ENCODE data around the gene SNED1. TPM values are rescaled to one million over a fixed set of nuclear protein-coding genes. Genes with fewer than 3 reads are reported as not detected.

SNED1 gene
- total RNA-seq, 1 experiment from 2014 or later: 3.2 TPM

DNA sequence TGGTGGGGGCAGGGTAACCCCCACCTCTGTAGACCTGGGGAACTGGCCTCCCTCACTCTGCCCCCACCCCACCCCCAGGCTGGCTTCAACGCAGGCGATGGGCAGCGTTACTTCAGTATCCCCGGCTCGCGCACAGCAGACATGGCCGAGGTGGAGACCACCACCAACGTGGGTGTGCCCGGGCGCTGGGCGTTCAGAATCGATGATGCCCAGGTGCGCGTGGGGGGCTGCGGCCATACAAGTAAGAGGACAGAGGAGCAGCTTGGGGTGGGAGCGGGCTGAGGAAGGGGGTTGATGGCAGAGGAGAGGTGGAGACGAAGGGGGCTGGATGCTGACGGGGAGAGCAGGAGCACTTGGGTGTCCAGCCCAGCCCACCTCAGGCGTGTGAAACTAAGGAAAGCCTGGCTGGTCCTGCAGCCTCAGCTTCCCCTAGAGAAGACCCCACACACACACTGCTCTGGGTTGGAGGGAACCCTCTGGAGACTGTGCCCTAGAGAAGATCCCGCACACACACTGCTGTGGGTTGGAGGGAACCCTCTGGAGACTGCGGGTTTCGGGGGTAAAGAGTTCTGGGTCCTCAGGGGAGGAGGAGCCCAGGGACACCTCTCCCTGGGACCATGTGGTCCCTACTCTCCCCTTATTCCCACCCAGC, 36.2 kb downstream of the SNED1 start (continued):
- TF ChIP-seq GABPB1 (CRISPR knock-in tag; IDR thresholded peaks at IDR 0.05): no peak
- no peak for TF ChIP-seq JUN (CRISPR knock-in tag; IDR thresholded peaks at IDR 0.05)

DNA sequence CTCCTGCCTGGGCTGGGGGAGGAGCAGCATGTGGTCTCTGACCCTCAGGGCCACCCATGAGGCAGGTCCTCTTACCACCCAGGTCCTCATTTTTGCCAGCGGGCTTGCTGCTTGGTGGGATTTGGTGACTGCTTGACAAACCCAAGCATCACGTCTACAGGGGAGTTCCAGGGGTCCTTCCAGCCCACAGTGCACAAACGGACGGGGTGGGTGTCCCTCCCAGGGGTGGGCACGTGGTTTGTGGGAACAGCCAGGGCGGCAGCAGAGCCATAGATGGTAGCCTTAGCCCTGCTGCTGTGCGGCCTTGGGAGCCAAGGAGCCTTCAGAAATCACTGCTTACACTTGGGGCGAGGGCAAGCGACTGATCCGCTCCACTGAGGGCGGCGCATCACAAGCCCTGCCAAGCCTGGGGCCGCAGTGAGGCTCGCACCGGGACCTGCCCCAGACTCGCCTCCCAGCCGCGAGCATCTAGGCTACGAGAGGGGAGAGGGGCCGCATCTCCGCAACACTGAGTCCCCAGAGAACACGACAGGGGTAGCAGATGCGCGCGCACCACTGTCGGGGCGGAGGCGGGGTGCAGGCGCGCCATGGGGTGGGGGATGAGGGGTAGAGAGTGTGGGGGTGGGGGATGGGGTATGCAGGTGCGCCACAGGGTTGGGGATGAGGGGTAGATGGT, 36.9 kb downstream of the SNED1 start:
- peaks cover 18% of the 10 kb centered on the region for H3K27me3 Mint-ChIP-seq (ENCODE audit: low read depth)
- ATAC-seq (peak; percentile 59), DNase-seq (ENCODE audit: low spot score) (peak; percentile 64)
- peak overlapping the region; percentile 29 for H3K4me3 Mint-ChIP-seq
- ChIA-PET POLR2A (no interaction called here), CTCF (interaction anchor here (1.0 kb wide), 1 partner anchor 52 kb away, joined by 4 read pairs; no protein-coding TSS in a partner anchor)
- H3K4me1 Mint-ChIP-seq: no peaks in the 10 kb centered on the region
- H3K9me3 Mint-ChIP-seq: no peaks in the 10 kb centered on the region
- H3K27ac Mint-ChIP-seq: no peak overlapping the region
- TF ChIP-seq TCF7 (CRISPR knock-in tag; IDR thresholded peaks at IDR 0.05; ENCODE audit: low read depth): no peak
- TF ChIP-seq EMX1 (CRISPR knock-in tag; IDR thresholded peaks at IDR 0.05): no peak
- no peaks in the 10 kb centered on the region for H3K36me3 Mint-ChIP-seq

DNA sequence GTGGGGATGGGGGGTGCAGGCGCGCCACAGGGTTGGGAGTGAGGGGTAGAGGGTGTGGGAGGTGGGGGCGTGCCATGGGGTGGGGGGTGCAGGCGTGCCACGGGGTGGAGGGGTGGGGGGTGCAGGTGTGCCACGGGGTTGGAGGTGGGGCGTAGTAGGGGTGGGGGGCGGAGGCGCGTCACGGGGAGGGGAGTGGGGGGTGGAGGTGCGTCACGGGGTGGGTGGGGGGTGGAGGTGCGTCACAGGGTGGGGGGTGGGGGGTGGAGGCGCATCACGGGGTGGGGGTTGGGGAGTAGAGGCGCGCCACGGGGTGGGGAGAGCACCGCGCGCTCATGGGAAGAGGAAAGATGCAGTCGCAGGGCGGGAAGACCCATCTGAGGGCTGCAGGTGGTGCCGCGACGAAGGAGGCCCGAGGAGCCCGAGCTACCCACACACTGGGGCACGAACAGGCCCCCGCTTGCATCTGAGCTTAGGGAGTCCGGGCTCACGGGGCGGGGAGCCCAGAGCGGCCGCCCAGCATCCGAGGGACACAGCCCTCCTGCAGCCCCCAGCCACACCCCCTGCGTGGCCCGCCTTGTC, 37.5 kb downstream of the SNED1 start:
- Mint-ChIP-seq H3K4me1 (no peaks in the 10 kb centered on the region), H3K27ac (no peak overlapping the region), H3K9me3 (no peaks in the 10 kb centered on the region), H3K4me3 (peak overlapping the region; percentile 53), H3K36me3 (no peaks in the 10 kb centered on the region), H3K27me3 (ENCODE audit: low read depth) (peaks cover 18% of the 10 kb centered on the region)
- no peak for DNase-seq (ENCODE audit: low spot score)
- POLR2A ChIA-PET: no interaction called here
- TF ChIP-seq IRF2 (CRISPR knock-in tag; IDR thresholded peaks at IDR 0.05; ENCODE audit: borderline replicate concordance, low read depth) (no peak), RELA (CRISPR knock-in tag; IDR thresholded peaks at IDR 0.05; ENCODE audit: borderline replicate concordance) (peak; percentile 36; the same call in 1 of the 2 replicates)
- peak; percentile 15; the same call in 1 of the 2 replicates for ATAC-seq
- CTCF ChIA-PET: interaction anchor here (1.0 kb wide), 1 partner anchor 53 kb away, joined by 4 read pairs; no protein-coding TSS in a partner anchor

DNA sequence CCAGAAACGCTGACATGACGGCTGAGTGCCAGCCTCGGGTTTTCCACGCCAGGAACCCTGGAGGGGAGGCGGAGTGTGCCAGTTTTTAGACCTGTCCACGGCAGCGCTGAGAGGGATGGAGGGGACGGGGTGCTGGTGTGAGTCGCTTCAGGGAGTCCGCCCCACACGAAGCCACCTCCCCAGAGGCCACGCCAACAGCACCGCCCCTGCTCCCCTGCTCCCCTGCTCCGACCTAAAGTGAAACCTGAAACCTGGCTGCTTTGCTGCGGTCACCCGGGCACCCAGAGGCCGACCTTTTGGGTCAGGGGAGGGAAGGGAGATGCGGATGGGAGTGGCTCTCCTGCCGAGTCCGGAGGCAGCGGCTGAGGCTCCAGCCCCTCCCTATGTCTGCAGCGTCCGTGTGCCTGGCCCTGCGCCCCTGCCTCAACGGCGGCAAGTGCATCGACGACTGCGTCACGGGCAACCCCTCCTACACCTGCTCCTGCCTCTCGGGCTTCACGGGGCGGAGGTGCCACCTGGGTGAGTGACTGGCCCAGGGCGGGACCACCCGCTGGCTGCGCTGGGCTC, 38.1 kb downstream of the SNED1 start:
- peaks cover 18% of the 10 kb centered on the region for H3K27me3 Mint-ChIP-seq (ENCODE audit: low read depth)
- H3K4me1 Mint-ChIP-seq: no peaks in the 10 kb centered on the region
- ChIA-PET CTCF (interaction anchor here (1.0 to 1.4 kb wide), 2 partner anchors 42 to 53 kb away, joined by 4 to 5 read pairs; no protein-coding TSS in a partner anchor), POLR2A (no interaction called here)
- DNase-seq (ENCODE audit: low spot score): peak; percentile 52
- no peak overlapping the region for H3K27ac Mint-ChIP-seq
- peak overlapping the region; percentile 53 for H3K4me3 Mint-ChIP-seq
- no peaks in the 10 kb centered on the region for H3K36me3 Mint-ChIP-seq
- no peaks in the 10 kb centered on the region for H3K9me3 Mint-ChIP-seq
- ATAC-seq: peak; percentile 72
- TF ChIP-seq, protein P1, sequence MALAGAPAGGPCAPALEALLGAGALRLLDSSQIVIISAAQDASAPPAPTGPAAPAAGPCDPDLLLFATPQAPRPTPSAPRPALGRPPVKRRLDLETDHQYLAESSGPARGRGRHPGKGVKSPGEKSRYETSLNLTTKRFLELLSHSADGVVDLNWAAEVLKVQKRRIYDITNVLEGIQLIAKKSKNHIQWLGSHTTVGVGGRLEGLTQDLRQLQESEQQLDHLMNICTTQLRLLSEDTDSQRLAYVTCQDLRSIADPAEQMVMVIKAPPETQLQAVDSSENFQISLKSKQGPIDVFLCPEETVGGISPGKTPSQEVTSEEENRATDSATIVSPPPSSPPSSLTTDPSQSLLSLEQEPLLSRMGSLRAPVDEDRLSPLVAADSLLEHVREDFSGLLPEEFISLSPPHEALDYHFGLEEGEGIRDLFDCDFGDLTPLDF (CRISPR knock-in tag; IDR thresholded peaks at IDR 0.05): no peak
- TF ChIP-seq, protein P2, sequence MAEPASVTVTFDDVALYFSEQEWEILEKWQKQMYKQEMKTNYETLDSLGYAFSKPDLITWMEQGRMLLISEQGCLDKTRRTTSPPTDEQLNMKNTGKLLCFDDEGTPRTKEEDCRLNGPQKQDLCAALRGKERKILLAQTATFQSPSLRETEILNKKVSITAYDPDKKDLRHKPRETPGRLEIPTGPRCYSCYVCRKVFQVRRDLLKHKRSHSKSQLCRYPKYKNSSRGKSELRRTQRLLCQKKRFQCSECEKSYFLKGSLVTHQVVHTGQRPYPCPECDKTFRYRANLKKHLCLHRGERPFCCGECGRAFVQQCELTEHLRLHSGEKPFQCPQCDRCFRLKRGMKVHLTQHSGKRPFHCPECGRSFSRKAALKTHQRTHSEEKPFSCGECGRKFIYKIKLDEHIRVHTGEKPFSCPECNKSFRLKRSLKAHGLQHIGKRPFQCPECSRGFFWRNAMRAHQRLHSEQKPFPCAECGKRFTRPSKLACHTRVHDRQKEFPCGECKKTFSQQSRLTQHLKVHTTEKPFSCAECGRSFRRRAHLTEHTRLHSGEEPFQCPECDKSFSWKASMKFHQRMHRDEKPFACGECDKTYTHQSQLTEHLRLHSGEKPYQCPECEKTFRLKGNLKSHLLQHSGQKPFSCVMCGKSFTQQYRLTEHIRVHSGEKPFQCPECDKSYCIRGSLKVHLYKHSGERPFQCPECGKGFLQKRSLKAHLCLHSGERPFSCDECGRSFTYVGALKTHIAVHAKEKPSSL (CRISPR knock-in tag; conservative IDR thresholded peaks at IDR 0.05): no peak
- no peak for TF ChIP-seq CBFB (CRISPR knock-in tag; IDR thresholded peaks at IDR 0.05; ENCODE audit: low read depth)
- TF ChIP-seq ESRRA (CRISPR knock-in tag; IDR thresholded peaks at IDR 0.05; ENCODE audit: borderline replicate concordance): no peak
- TF ChIP-seq, protein P3, sequence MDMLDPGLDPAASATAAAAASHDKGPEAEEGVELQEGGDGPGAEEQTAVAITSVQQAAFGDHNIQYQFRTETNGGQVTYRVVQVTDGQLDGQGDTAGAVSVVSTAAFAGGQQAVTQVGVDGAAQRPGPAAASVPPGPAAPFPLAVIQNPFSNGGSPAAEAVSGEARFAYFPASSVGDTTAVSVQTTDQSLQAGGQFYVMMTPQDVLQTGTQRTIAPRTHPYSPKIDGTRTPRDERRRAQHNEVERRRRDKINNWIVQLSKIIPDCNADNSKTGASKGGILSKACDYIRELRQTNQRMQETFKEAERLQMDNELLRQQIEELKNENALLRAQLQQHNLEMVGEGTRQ (CRISPR knock-in tag; IDR thresholded peaks at IDR 0.05): no peak
- no peak for TF ChIP-seq ZNF416 (CRISPR knock-in tag; IDR thresholded peaks at IDR 0.05)
- TF ChIP-seq FOXJ3 (CRISPR knock-in tag; IDR thresholded peaks at IDR 0.05; ENCODE audit: borderline replicate concordance): no peak
- TF ChIP-seq, protein P4, sequence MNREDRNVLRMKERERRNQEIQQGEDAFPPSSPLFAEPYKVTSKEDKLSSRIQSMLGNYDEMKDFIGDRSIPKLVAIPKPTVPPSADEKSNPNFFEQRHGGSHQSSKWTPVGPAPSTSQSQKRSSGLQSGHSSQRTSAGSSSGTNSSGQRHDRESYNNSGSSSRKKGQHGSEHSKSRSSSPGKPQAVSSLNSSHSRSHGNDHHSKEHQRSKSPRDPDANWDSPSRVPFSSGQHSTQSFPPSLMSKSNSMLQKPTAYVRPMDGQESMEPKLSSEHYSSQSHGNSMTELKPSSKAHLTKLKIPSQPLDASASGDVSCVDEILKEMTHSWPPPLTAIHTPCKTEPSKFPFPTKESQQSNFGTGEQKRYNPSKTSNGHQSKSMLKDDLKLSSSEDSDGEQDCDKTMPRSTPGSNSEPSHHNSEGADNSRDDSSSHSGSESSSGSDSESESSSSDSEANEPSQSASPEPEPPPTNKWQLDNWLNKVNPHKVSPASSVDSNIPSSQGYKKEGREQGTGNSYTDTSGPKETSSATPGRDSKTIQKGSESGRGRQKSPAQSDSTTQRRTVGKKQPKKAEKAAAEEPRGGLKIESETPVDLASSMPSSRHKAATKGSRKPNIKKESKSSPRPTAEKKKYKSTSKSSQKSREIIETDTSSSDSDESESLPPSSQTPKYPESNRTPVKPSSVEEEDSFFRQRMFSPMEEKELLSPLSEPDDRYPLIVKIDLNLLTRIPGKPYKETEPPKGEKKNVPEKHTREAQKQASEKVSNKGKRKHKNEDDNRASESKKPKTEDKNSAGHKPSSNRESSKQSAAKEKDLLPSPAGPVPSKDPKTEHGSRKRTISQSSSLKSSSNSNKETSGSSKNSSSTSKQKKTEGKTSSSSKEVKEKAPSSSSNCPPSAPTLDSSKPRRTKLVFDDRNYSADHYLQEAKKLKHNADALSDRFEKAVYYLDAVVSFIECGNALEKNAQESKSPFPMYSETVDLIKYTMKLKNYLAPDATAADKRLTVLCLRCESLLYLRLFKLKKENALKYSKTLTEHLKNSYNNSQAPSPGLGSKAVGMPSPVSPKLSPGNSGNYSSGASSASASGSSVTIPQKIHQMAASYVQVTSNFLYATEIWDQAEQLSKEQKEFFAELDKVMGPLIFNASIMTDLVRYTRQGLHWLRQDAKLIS (CRISPR knock-in tag; IDR thresholded peaks at IDR 0.05; ENCODE audit: borderline replicate concordance): no peak
- no peak for TF ChIP-seq NFYB (CRISPR knock-in tag; conservative IDR thresholded peaks at IDR 0.05; ENCODE audit: low read depth)
- no peak for TF ChIP-seq ZNF219 (CRISPR knock-in tag; IDR thresholded peaks at IDR 0.05; ENCODE audit: borderline replicate concordance)
- TF ChIP-seq MXD4 (CRISPR knock-in tag; IDR thresholded peaks at IDR 0.05; ENCODE audit: borderline replicate concordance): no peak
- TF ChIP-seq GRHL2 (CRISPR knock-in tag; IDR thresholded peaks at IDR 0.05; ENCODE audit: insufficient replicate concordance, severe bottlenecking): no peak
- TF ChIP-seq, protein P5, sequence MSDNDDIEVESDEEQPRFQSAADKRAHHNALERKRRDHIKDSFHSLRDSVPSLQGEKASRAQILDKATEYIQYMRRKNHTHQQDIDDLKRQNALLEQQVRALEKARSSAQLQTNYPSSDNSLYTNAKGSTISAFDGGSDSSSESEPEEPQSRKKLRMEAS (CRISPR knock-in tag; IDR thresholded peaks at IDR 0.05): peak; percentile 53
- TF ChIP-seq NFE2L1 (CRISPR knock-in tag; IDR thresholded peaks at IDR 0.05): peak; percentile 59; the same call in 1 of the 2 replicates
